ENCODE results near the gene ARPC1A.

ARPC1A gene

GRCh38 chr7:99409806-99410205 is 84.1 kb downstream of the ARPC1A start:
- TF ChIP-seq CTCF (IDR thresholded peaks at IDR 0.05; ENCODE audit: low read depth, low read length) = no peak
- DNase-seq (ENCODE audit: extremely low read depth, low read depth) = no peak

GRCh38 chr7:99410635-99411034 is 84.9 kb downstream of the ARPC1A start:
- no peak for DNase-seq (ENCODE audit: extremely low read depth, low read depth)
- no peak for TF ChIP-seq CTCF (IDR thresholded peaks at IDR 0.05; ENCODE audit: low read depth, low read length)

- peak; percentile 62 for TF ChIP-seq CTCF (IDR thresholded peaks at IDR 0.05; ENCODE audit: low read depth, low read length)
- DNase-seq (ENCODE audit: extremely low read depth, low read depth) = peak; percentile 27
Measured at GRCh38 chr7:99415513-99416127, 89.9 kb downstream of the ARPC1A start.
